ENCODE measurements around the gene INKA1. TPM values are rescaled to one million over a fixed set of nuclear protein-coding genes. Genes with fewer than 3 reads are reported as not detected.
"Not testable (repeated sequence)": the region's sequence is repeated elsewhere in the genome, so short reads cannot be mapped to it uniquely, and the experiment has no call there.

Gene INKA1
- total RNA-seq, 1 donor from 2014 or later = 0.63 TPM

- DNase-seq (ENCODE audit: low spot score) = no peak
- ATAC-seq = no peak
Measured at GRCh38 chr3:49806850-49807249, 3.8 kb downstream of the INKA1 start.

GRCh38 chr3:49807431-49808114, 4.5 kb downstream of the INKA1 start:
- no peak for DNase-seq (ENCODE audit: low spot score)
- ATAC-seq = no peak

GRCh38 chr3:49812916-49813496, 9.9 kb downstream of the INKA1 start:
- no peak for DNase-seq (ENCODE audit: low spot score)
- ATAC-seq = peak; percentile 45

DNA sequence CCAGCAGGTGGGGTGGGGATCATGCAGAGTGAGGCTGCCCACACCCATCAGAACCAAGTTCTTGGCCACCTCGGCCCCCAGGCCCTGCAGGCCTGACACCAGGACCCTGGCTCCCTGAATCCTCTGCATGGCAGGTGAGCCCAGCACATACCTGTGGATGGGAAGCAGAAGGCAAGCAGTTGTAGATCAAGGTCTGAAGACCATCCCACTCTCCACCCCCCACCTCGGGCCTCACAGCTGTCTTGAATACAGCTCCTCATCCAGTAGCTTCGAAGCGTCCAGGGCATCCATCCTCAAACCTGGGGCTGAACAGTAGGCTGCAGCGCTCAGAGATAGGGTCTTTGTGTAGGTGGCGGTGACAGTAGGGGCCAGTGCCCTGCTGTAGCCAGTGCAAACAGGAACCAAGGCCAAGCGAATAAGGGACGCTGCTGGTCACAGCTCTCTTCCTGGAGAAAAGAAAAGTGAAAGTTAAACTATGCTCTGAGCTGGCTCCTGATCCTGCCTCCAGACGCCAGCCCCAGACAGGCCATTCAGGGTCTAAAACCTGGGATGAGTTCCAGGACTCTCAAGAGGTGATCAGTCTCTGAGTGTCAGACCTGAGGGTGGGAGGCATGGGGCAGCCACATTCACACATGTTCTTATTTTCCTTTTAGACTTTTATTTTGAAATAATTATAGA, 10.6 kb downstream of the INKA1 start, which contains the start of gene UBA7:
Gene UBA7 (minus strand): TSS at position 457 of the 678 bp plus-strand sequence. CDS start 166 bp downstream, at position 291.
- DNase-seq (ENCODE audit: low spot score) (peak; percentile 68), ATAC-seq (peak; percentile 96)

DNA sequence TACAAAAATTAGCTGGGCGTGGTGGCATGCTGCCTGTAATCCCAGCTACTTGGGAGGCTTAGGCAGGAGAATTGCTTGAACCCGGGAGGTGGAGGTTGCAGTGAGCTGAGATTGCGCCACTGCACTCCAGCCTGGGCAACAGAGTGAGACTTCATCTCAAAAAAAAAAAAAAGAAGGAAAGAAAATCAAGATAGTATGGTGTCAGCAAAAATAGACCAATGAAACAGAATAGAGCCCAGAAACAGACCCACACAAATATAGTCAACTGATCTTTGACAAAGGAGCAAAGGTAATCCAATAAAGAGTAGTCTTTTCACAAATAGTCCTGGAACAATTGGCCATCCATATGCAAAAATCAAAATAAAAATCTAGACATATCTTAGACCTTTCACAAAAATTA, 20.1 kb downstream of the INKA1 start:
- not testable (repeated sequence) for ATAC-seq; DNase-seq (ENCODE audit: low spot score)

DNA sequence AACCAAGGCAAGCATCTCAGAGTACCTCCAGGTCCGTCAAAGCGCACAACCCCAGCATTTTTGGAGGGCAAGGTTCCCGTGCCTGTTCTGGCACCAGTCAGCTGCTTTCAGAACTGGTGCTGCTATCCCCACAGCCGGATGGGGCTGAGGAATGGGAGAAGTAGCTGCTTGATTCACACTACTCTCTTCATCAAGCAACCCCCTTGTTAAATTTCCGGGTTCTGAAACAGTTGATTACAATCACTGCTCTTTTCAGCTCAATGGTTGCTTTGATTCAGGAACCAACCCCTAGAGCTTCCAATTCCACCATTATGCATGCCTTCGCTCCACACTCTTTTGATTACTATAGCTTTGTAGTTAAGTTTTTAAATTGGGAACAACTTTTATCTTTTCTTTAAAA, 23.0 kb downstream of the INKA1 start:
- no peak for ATAC-seq
- DNase-seq (ENCODE audit: low spot score) = no peak

GRCh38 chr3:49831341-49831740, 28.3 kb downstream of the INKA1 start:
- ATAC-seq (no peak), DNase-seq (ENCODE audit: low spot score) (no peak)

GRCh38 chr3:49839193-49839809, 36.2 kb downstream of the INKA1 start:
- peak; percentile 95 for ATAC-seq
- peak; percentile 84 for DNase-seq (ENCODE audit: low spot score)

GRCh38 chr3:49840388-49840787, 37.3 kb downstream of the INKA1 start:
- ATAC-seq (no peak), DNase-seq (ENCODE audit: low spot score) (no peak)

DNA sequence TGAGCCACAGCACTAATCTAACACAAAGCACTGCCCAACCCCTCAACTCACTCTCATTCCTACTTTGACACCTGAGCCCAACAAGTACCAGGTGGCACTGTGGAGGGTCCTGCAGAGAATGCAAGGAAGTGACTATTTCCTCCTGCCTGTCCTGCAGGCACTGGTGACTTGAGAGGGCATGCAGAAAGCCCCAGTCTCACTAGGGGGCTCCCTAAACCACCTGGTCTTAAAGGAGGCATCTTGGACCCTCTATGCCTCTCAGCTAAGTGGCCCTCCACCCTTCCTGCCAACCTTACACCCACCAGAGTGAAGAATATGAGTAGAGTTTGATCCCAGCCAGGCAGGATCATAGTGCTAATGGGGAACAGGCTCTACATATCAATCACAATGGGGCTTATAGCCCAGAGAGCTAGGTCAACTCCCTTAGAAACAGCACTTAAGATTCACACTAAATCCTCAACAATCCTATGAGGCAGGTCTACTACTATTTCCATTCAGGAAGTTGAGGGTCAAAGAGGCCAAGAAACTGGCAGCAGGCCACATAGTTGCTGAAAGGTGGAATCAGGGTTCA, 38.1 kb downstream of the INKA1 start:
- no peak for ATAC-seq
- DNase-seq (ENCODE audit: low spot score) = no peak

GRCh38 chr3:49841806-49842205, 38.7 kb downstream of the INKA1 start:
- no peak for ATAC-seq

GRCh38 chr3:49842843-49843517, 39.9 kb downstream of the INKA1 start:
- ATAC-seq = no peak
- no peak for DNase-seq (ENCODE audit: low spot score)

More at GRCh38 chr3:49841806-49842205, 38.7 kb downstream of the INKA1 start:
- DNase-seq (ENCODE audit: low spot score) = no peak

DNA sequence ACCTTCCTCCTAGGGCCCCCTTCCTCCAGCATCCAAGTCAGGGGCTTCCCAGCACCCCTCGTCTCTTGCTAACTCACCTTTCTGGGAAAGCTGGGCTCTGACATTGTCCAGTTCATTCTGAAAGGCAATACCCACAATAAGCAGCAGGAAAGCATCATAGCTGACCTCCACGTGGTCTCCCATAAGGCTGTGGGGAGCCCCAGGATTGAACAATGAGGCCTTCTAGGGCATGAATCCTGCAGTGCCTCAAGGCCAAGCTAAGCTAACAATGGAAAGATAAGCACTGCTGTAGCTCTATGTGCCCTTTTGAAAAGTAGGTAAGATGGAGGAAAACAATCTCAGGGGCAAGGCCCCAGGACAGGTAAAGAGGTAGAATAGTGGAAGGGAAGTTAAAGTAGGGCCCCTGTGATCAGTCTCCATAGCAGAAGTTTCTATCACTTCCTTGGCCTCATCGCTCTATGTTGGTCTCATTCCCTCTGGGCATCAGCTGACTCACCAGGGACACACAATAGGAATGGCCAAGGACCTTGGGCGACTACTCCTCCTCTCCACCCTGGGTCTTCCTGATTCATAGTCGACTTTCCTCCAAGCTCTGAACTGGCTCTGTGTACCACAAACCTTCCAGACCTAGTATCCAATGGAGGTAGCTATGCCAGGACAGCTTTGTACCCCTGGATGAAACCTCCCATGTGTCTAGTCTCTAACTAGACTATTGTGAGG, 41.6 kb downstream of the INKA1 start:
- ATAC-seq = no peak
- no peak for DNase-seq (ENCODE audit: low spot score)

DNA sequence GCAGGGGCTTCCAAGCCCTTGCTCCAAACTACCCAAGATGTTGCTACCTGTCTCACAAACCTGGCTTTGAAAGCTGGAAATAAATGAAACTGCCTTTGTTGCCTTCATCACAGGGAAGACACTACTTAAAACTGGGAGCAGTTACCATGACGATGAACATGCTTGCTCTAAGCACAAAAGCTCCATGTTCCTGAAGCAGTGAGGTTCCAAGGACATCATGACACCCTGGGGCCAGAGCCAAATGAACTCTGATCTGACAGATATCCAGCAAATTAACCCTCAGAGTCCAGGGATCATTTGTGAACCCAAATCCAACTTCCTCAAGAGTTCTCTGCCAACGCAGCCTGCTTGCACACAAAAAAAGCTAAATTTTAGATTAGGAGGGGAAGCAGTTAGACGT, 42.6 kb downstream of the INKA1 start:
- DNase-seq (ENCODE audit: low spot score) = peak; percentile 58
- peak; percentile 89 for ATAC-seq

Other genes starting within 250 kb of the INKA1 start
- 0.73 TPM for gene BSN, start 248.8 kb upstream of the INKA1 start, total RNA-seq
- gene APEH, start 128.9 kb upstream of the INKA1 start, total RNA-seq = 74.4 TPM
- 838 TPM for gene MST1, start 113.8 kb upstream of the INKA1 start, total RNA-seq
- gene RNF123, start 113.7 kb upstream of the INKA1 start, total RNA-seq = 59.4 TPM
- not detected for gene AMIGO3, start 83.6 kb upstream of the INKA1 start, total RNA-seq
- 38.0 TPM for gene GMPPB, start 79.3 kb upstream of the INKA1 start, total RNA-seq
- gene IP6K1, start 16.7 kb upstream of the INKA1 start, total RNA-seq = 14.6 TPM
- not detected for gene CDHR4, start 3.4 kb upstream of the INKA1 start, total RNA-seq
- 33.2 TPM for gene UBA7, start 10.7 kb downstream of the INKA1 start, total RNA-seq
- gene TRAIP, start 53.3 kb downstream of the INKA1 start, total RNA-seq = 0.75 TPM
- not detected for gene CAMKV, start 66.6 kb downstream of the INKA1 start, total RNA-seq
- 1.3 TPM for gene MST1R, start 100.6 kb downstream of the INKA1 start, total RNA-seq
- gene MON1A, start 126.5 kb downstream of the INKA1 start, total RNA-seq = 9.4 TPM
- 45.7 TPM for gene RBM6, start 136.9 kb downstream of the INKA1 start, total RNA-seq

Measured in left lobe of liver (tissue), 2 donors.